Thyroid gland (tissue), 4 donors: ENCODE measurements around the gene CARHSP1. TPM values are rescaled to one million over a fixed set of nuclear protein-coding genes. Genes with fewer than 3 reads are reported as not detected.
"Not testable (repeated sequence)": the region's sequence is repeated elsewhere in the genome, so short reads cannot be mapped to it uniquely, and the experiment has no call there.

Experiments used
- DNase-seq, 2 donors: peaks; one replicate each; pipeline ENCODE4 v3.0.0-alpha.2; 2019
- H3K27ac ChIP-seq, 3 donors: fragments of 200-600 bp; sonication (generic); 1 replicate in 2 of 3; 2 replicates in 1 of 3; pipeline ENCODE4 v1.5.1; 2016 to 2019; ENCODE audit warnings: mild to moderate bottlenecking in 1 of 3, moderate library complexity in 1 of 3
- H3K27me3 ChIP-seq: fragments of 200-600 bp; sonication (generic); one replicate; pipeline ENCODE4 v1.5.1; 2019
- H3K36me3 ChIP-seq, 2 donors: fragments of 200-600 bp; sonication (generic); one replicate each; pipeline ENCODE4 v1.5.1; 2016 to 2019
- H3K4me1 ChIP-seq, 2 donors: fragments of 200-600 bp; sonication (generic); one replicate each; pipeline ENCODE4 v1.5.1; 2017 to 2019
- H3K4me3 ChIP-seq, 3 donors: fragments of 200-600 bp; sonication (generic); replicated peaks in 1 of 3; 1 replicate in 2 of 3; 2 replicates in 1 of 3; pipeline ENCODE4 v1.5.1; 2016; ENCODE audit warnings: mild to moderate bottlenecking in 1 of 3
- H3K9me3 ChIP-seq: fragments of 200-600 bp; sonication (generic); one replicate; pipeline ENCODE4 v1.5.1; 2017
- POLR2A ChIP-seq, 2 donors: fragments of 450-650 bp; IDR thresholded peaks; one replicate each; pipeline ENCODE4 v1.6.1; 2017; ENCODE audit warnings: antibody characterized with exemption in 2 of 2, mild to moderate bottlenecking in 2 of 2, moderate library complexity in 1 of 2
- WGBS, 2 donors: methylation state at CpG; one replicate each; pipeline ENCODE4 v1.1.5; 2017; 5-methylcytosine and 5-hydroxymethylcytosine counted together
- intact Hi-C: fragments of 100-400 bp; cut with DNase I; formaldehyde crosslinking; loops from one replicate; pipeline ENCODE4 v1.15.1; 2023
- total RNA-seq, 4 donors: library from RNA; depleted of rRNA; stranded (reverse); fragments of >200 nt; gene quantifications; one replicate each; pipeline ENCODE4 v1.2.3, GENCODE V29; 2016
- TF ChIP-seq, protein P1 (sequence below), 6 experiments: fragments of 200-600 bp in 3 of 6; fragments of 450-650 bp in 3 of 6; sonication (generic) in 3 of 6; IDR thresholded peaks; one replicate each; pipeline ENCODE4 v1.5.1; 2016 to 2019; ENCODE audit warnings: antibody characterized with exemption in 6 of 6, mild to moderate bottlenecking in 2 of 6, inconsistent platforms in 1 of 6, moderate library complexity in 1 of 6

Gene CARHSP1
- 10 to 100 TPM; 43.4 to 67.5 (median 61.1) TPM for total RNA-seq

- peaks cover 33 to 39% of the 10 kb centered on the region in 2 donors for H3K4me1 ChIP-seq
- WGBS, 2 donors: 1 to 5% methylated on average over 10 to 30 of the region's 83 CpGs
- intact Hi-C loops: no loop called here
- no peaks in the 10 kb centered on the region for H3K9me3 ChIP-seq
- peak within 1 kb of the TSS; percentile 6 to 66 (median 55) for H3K4me3 ChIP-seq
- no peaks in the 10 kb centered on the region for H3K27me3 ChIP-seq
- no peaks in the 10 kb centered on the region for H3K36me3 ChIP-seq
- peak within 1 kb of the TSS; percentile 59 to 76 (median 75) for H3K27ac ChIP-seq
- peak; percentile 81 to 88 for DNase-seq
- peak; percentile 35 to 48 for TF ChIP-seq POLR2A (IDR thresholded peaks at IDR 0.05)
- TF ChIP-seq, protein P1, sequence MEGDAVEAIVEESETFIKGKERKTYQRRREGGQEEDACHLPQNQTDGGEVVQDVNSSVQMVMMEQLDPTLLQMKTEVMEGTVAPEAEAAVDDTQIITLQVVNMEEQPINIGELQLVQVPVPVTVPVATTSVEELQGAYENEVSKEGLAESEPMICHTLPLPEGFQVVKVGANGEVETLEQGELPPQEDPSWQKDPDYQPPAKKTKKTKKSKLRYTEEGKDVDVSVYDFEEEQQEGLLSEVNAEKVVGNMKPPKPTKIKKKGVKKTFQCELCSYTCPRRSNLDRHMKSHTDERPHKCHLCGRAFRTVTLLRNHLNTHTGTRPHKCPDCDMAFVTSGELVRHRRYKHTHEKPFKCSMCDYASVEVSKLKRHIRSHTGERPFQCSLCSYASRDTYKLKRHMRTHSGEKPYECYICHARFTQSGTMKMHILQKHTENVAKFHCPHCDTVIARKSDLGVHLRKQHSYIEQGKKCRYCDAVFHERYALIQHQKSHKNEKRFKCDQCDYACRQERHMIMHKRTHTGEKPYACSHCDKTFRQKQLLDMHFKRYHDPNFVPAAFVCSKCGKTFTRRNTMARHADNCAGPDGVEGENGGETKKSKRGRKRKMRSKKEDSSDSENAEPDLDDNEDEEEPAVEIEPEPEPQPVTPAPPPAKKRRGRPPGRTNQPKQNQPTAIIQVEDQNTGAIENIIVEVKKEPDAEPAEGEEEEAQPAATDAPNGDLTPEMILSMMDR (IDR thresholded peaks at IDR 0.05): peak in 2 of 6 experiments; percentile 3 to 8
Measured at GRCh38 chr16:8868416-8869211, at the start of gene CARHSP1. Gene CARHSP1 (minus strand): TSS chr16:8869006. CDS start chr16:8859328, 9,678 bp downstream.

GRCh38 chr16:8917336-8917735 is 48.5 kb upstream of the CARHSP1 start:
- WGBS, 2 donors: 96% methylated on average over 10 of the region's 10 CpGs
- intact Hi-C loops, H3K27me3 ChIP-seq: not testable (repeated sequence)

GRCh38 chr16:8916541-8917225 is 47.9 kb upstream of the CARHSP1 start:
- H3K36me3 ChIP-seq: peaks cover 46 to 50% of the 10 kb centered on the region in 2 donors
- WGBS, 2 donors: 91% methylated on average over 5 of the region's 5 CpGs
- H3K4me1 ChIP-seq: peaks cover 5 to 10% of the 10 kb centered on the region in 2 donors
- no peak overlapping the region for H3K4me3 ChIP-seq
- no peak overlapping the region for H3K27ac ChIP-seq
- TF ChIP-seq, protein P1 (IDR thresholded peaks at IDR 0.05): no peak
- no peak for TF ChIP-seq POLR2A (IDR thresholded peaks at IDR 0.05)
- DNase-seq: no peak
- intact Hi-C loops: no loop called here
- H3K27me3 ChIP-seq: no peaks in the 10 kb centered on the region
- H3K9me3 ChIP-seq: no peaks in the 10 kb centered on the region

More at GRCh38 chr16:8917336-8917735, 48.5 kb upstream of the CARHSP1 start:
- H3K4me3 ChIP-seq, H3K4me1 ChIP-seq, H3K27ac ChIP-seq, DNase-seq, H3K9me3 ChIP-seq: not testable (repeated sequence)
- peaks cover 46 to 52% of the 10 kb centered on the region in 2 donors for H3K36me3 ChIP-seq

DNA sequence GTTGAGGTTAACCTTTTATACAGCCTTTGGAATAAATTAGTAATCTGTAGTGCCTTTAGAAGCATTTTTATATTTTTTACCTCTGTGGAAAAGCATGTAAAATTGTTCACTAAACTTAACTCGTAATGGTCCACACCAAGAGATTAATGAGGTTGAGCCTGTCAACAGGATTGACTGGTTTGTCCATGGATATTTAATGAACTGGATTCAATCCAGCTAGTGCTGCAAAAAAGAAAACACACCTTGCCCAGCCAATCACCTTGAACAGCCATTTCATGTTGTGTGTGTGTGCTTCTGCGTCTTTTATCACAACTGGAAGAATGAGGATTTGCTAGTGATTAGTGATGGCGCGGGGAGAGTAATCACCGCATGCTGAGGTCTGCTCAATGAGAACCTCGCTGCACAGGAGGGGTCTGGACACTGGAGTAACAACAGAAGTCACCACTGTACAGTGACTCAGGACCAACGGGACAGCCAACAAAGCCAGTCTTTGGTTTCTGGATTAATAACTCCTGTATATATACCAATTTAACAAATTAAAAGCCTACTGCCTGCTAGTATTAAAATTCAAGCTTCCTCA is 47.0 kb upstream of the CARHSP1 start:
- Histone ChIP-seq H3K27me3 (no peaks in the 10 kb centered on the region), H3K4me3 (no peak overlapping the region), H3K27ac (no peak overlapping the region), H3K36me3 (peaks cover 40 to 53% of the 10 kb centered on the region in 2 donors), H3K9me3 (no peaks in the 10 kb centered on the region), H3K4me1 (peaks cover 5 to 10% of the 10 kb centered on the region in 2 donors)
- 81 to 83% methylated on average over 7 of the region's 7 CpGs for WGBS, 2 donors
- intact Hi-C loops: no loop called here
- no peak for TF ChIP-seq POLR2A (IDR thresholded peaks at IDR 0.05)
- TF ChIP-seq, protein P1 (IDR thresholded peaks at IDR 0.05): no peak
- DNase-seq: no peak

GRCh38 chr16:8914098-8914497 is 45.3 kb upstream of the CARHSP1 start:
- no peak for TF ChIP-seq POLR2A (IDR thresholded peaks at IDR 0.05)
- TF ChIP-seq, protein P1 (IDR thresholded peaks at IDR 0.05): no peak
- 98 to 100% methylated on average over 3 of the region's 3 CpGs for WGBS, 2 donors
- H3K9me3 ChIP-seq: no peaks in the 10 kb centered on the region
- peaks cover 30 to 40% of the 10 kb centered on the region in 2 donors for H3K36me3 ChIP-seq
- intact Hi-C loops: no loop called here
- H3K27me3 ChIP-seq: no peaks in the 10 kb centered on the region
- no peak overlapping the region for H3K4me3 ChIP-seq
- H3K27ac ChIP-seq: no peak overlapping the region
- no peak for DNase-seq
- peaks cover 5 to 10% of the 10 kb centered on the region in 2 donors for H3K4me1 ChIP-seq
